GM12878 (cell line): Measurements from ENCODE around the gene CD248. TPM values are rescaled to one million over a fixed set of nuclear protein-coding genes. Genes with fewer than 3 reads are reported as not detected.

Experiments
- ATAC-seq: fragments of 200-7000 bp; cut with Tn5 transposase; 3 replicates; pipeline ENCODE4 v1.9.1; 2020; ENCODE audit warnings: mild to moderate bottlenecking, moderate library complexity
- BruUV-seq: library from RNA; stranded (reverse); fragments of 400-500 nt; replicated peaks from 2 replicates; lab custom pipeline; 2021; lab: Mats Ljungman, UMichigan
- CTCF ChIA-PET: fragments of 300-600 bp; sonication (Branson Sonifier 250); formaldehyde crosslinking; extraction: SDS; loops from one replicate; lab custom pipeline; 2021; ENCODE audit warnings: inconsistent platforms; lab: Yijun Ruan, JAX
- POLR2A ChIA-PET: fragments of 350-600 bp; formaldehyde crosslinking; extraction: SDS; loops from one replicate; lab custom pipeline; 2021; ENCODE audit warnings: inconsistent platforms; lab: Charles Lee
- RAD21 ChIA-PET: fragments of 300-600 bp; sonication (Branson Sonifier 250); formaldehyde crosslinking; loops from one replicate; lab custom pipeline; 2023; ENCODE audit warnings: antibody characterized with exemption; ENCODE audit not compliant: unreplicated experiment; lab: Charles Lee
- SMC1A ChIA-PET: fragments of 300-600 bp; sonication (Branson Sonifier 250); formaldehyde crosslinking; loops from one replicate; lab custom pipeline; 2023; ENCODE audit not compliant: unreplicated experiment, uncharacterized antibody; lab: Charles Lee
- DNase-seq: peaks from one replicate; pipeline ENCODE4 v3.0.0-alpha.2; 2011; ENCODE audit warnings: low read depth, low spot score
- FAIRE-seq: peaks from 3 replicates; lab custom pipeline; 2011; peaks lifted over from hg19 to GRCh38; lab: Jason Lieb, UNC
- H2AFZ ChIP-seq: 2 replicates; pipeline ENCODE4 v1.6.0; 2011; ENCODE audit warnings: low read depth, low read length, control low read depth; ENCODE audit not compliant: control insufficient read depth
- H3K27ac ChIP-seq: 2 replicates; pipeline ENCODE4 v1.5.1; 2011; ENCODE audit warnings: control low read depth; ENCODE audit not compliant: control insufficient read depth, insufficient read depth
- H3K27me3 ChIP-seq, 2 experiments: replicated peaks in 1 of 2; 2 replicates each; pipeline versions ENCODE4 v1.6.0 to v1.6.1; 2011; ENCODE audit warnings: low read length in 1 of 2; ENCODE audit not compliant: control insufficient read depth in 2 of 2, insufficient read depth in 2 of 2
- H3K36me3 ChIP-seq, 2 experiments: 2 replicates each; pipeline ENCODE4 v1.5.1; 2011; ENCODE audit warnings: low read length in 1 of 2; ENCODE audit not compliant: control insufficient read depth in 2 of 2, insufficient read depth in 2 of 2
- H3K4me1 ChIP-seq: 2 replicates; pipeline ENCODE4 v1.6.1; 2011; ENCODE audit warnings: mild to moderate bottlenecking, low read length, moderate library complexity, mixed read lengths; ENCODE audit not compliant: control insufficient read depth, insufficient read depth
- H3K4me2 ChIP-seq: 2 replicates; pipeline ENCODE4 v1.6.0; 2011; ENCODE audit warnings: control low read depth; ENCODE audit not compliant: control insufficient read depth, insufficient read depth
- H3K4me3 ChIP-seq: fragments of 200-600 bp; sonication (generic); 2 replicates; pipeline ENCODE4 v1.5.1; 2016
- H3K79me2 ChIP-seq: 2 replicates; pipeline ENCODE4 v1.6.0; 2011; ENCODE audit warnings: low read length; ENCODE audit not compliant: control insufficient read depth, insufficient read depth
- H3K9ac ChIP-seq: 2 replicates; pipeline ENCODE4 v1.8.0; 2011; ENCODE audit warnings: low read length, control low read depth, mixed read lengths; ENCODE audit not compliant: control insufficient read depth, insufficient read depth
- H3K9me3 ChIP-seq: replicated peaks from 3 replicates; pipeline ENCODE4 v1.5.1; 2011; ENCODE audit warnings: mild to moderate bottlenecking, low read length; ENCODE audit not compliant: control insufficient read depth, insufficient read depth
- H4K20me1 ChIP-seq: 2 replicates; pipeline ENCODE4 v1.6.0; 2011; ENCODE audit not compliant: control insufficient read depth, insufficient read depth
- CEBPZ ChIP-seq: fragments of 150-350 bp; IDR thresholded peaks from 2 replicates; pipeline ENCODE4 v1.6.1; 2016; ENCODE audit warnings: low read depth, low read length
- E2F4 ChIP-seq: IDR thresholded peaks from 2 replicates; pipeline ENCODE4 v1.6.1; 2012; ENCODE audit warnings: low read depth, low read length, improper control_type of control experiment
- FOS ChIP-seq: IDR thresholded peaks from 3 replicates; pipeline ENCODE4 v1.6.1; 2011; ENCODE audit warnings: borderline replicate concordance; ENCODE audit not compliant: insufficient read length; ENCODE audit errors: extremely low read depth
- IRF3 ChIP-seq: fragments of 450-650 bp; IDR thresholded peaks from 2 replicates; pipeline ENCODE4 v1.6.1; 2014; ENCODE audit warnings: mild to moderate bottlenecking
- IRF5 ChIP-seq: fragments of 450-650 bp; IDR thresholded peaks from 2 replicates; pipeline ENCODE4 v1.6.1; 2017; ENCODE audit warnings: borderline replicate concordance
- SMC3 ChIP-seq: IDR thresholded peaks from 2 replicates; pipeline ENCODE4 v1.6.1; 2011; ENCODE audit warnings: low read length, improper control_type of control experiment, borderline replicate concordance
- STAT1 ChIP-seq: fragments of 450-650 bp; conservative IDR thresholded peaks from 2 replicates; pipeline ENCODE4 v1.6.1; 2014; ENCODE audit warnings: antibody characterized with exemption, mild to moderate bottlenecking
- WGBS: methylation state at CpG from one replicate; pipeline ENCODE4 v1.1.6; 2016; ENCODE audit warnings: low lambda C conversion rate; ENCODE audit not compliant: insufficient replicate concordance, insufficient coverage; ENCODE audit errors: missing lambda C conversion rate; 5-methylcytosine and 5-hydroxymethylcytosine counted together
- in situ Hi-C: fragments of 300-500 bp; cut with MboI; formaldehyde crosslinking; loops from 9 replicates; pipeline ENCODE4 v1.14.3; 2018; ENCODE audit warnings: mixed read lengths
- intact Hi-C: fragments of 100-400 bp; cut with micrococcal nuclease; formaldehyde crosslinking; loops from one replicate; pipeline ENCODE4 v1.14.2; 2022; ENCODE audit not compliant: unreplicated experiment
- polyA plus RNA-seq, 11 experiments: library from polyadenylated mRNA; depleted of rRNA in 4 of 11; unstranded in 6 of 11; stranded (reverse) in 5 of 11; fragments of >200 nt; fragmentation: Nextera tagmentation in 4 of 11; fragmentation: Illumina TruSeq in 1 of 11; extraction: Ambion mirVana in 4 of 11; extraction: Trizol in 1 of 11; gene quantifications; 1 replicate in 1 of 11; 2 replicates in 10 of 11; pipeline versions ENCODE4 v1.2.1 to v1.2.3, GENCODE V29; 2011 to 2016; ENCODE audit warnings: inconsistent platforms in 2 of 11, missing spikeins in 2 of 11, low read depth in 1 of 11
- total RNA-seq, 4 experiments: library from RNA; depleted of rRNA in 3 of 4; stranded (reverse); fragments of >200 nt in 3 of 4; fragmentation: Illumina TruSeq in 1 of 4; extraction: Trizol in 1 of 4; gene quantifications; 2 replicates each; pipeline versions ENCODE4 v1.2.1 to v1.2.3, GENCODE V29; 2013 to 2021

CD248 gene
- total and polyA plus RNA-seq, 10 of the 15 experiments (the other 5 are each of a cell fraction or from before 2014, with no cell fraction given), result 0.10 to 0.21 (median 0.20) TPM; not detected in 7

- no peak for TF ChIP-seq IRF5
Observed at GRCh38 chr11:66327171-66328030, 10.6 kb upstream of the CD248 start (continued).

DNA sequence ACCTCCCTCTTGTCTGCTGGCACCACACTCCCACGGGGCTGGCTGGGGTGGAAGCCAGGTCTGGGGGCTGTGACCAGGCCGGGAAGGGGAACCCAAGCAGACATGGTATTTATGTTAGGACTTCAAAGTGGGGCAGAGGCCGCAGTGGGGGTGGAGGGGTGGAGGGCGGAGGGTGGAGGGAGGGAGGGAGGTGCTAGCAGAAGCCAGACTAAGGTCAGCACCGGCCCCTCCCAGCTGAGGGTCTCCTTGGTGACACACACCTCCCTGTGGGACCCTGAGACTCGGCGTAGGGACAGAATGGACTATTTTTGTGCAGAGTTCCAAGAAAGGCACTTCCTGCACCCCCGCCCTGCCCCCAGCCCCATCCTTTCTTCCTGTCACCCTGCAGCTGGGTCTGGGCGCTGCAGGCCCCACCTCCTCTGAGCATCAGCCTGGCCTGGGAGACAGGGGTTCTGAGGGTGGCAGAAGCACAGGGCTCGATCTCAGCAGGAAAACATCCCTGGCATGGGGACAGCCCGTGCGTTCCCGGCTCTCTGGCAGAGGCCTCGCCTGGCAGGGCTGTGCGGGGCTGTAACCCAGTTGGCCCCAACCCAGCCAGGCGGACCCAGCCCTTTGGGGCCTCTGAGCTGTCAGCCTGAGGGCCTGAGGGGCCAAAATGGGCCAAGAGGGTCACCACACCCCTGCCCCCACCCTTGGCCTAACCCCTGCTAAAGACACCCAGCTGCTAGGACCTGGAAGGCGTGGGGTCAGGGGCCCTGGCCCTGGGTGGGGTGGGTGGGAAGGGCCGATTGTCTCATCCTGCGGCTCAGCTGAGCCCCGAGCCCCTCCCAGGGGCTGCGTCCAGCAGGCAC lies 9.6 kb upstream of the CD248 start:
- 27% methylated on average over 20 of the region's 21 CpGs for WGBS
- intact Hi-C loops, result no loop called here
- RAD21 ChIA-PET, result interaction anchor here (1.0 kb wide), 2 partner anchors 13 to 15 kb away, joined by 3 to 4 read pairs; no protein-coding TSS in a partner anchor
- H3K79me2 ChIP-seq, result no peaks in the 10 kb centered on the region
- POLR2A ChIA-PET, result interaction anchor here (0.7 kb wide), 1 partner anchor 15 kb away, joined by 3 read pairs; no protein-coding TSS in a partner anchor
- H3K9ac ChIP-seq, result no peak overlapping the region
- in situ Hi-C loops, result no loop called here
- H3K36me3 ChIP-seq, result no peaks in the 10 kb centered on the region
- SMC1A ChIA-PET, result interaction anchor here (3.4 kb wide), 1 partner anchor 14 kb away, joined by 12 read pairs; no protein-coding TSS in a partner anchor
- no peak for FAIRE-seq
- H2AFZ ChIP-seq, result no peak overlapping the region
- no peak overlapping the region for H3K4me2 ChIP-seq
- peaks cover 10% of the 10 kb centered on the region; the same call in 1 of the 2 replicates for H3K4me1 ChIP-seq
- no peak overlapping the region for H3K27ac ChIP-seq
- no TSS peak for BruUV-seq
- no peak for DNase-seq
- no peaks in the 10 kb centered on the region for H4K20me1 ChIP-seq
- no peak overlapping the region for H3K4me3 ChIP-seq
- no peak for ATAC-seq
- no peaks in the 10 kb centered on the region; the same call in 2 of the 3 replicates for H3K9me3 ChIP-seq
- CTCF ChIA-PET, result interaction anchor here (1.5 to 3.8 kb wide), 2 partner anchors 9 to 14 kb away, joined by 6 to 34 read pairs; partner anchors contain the start of gene CD248
- no peaks in the 10 kb centered on the region; a peak in 1 of 4 replicates for H3K27me3 ChIP-seq
- TF ChIP-seq E2F4 (no peak), SMC3 (no peak), STAT1 (no peak), IRF3 (no peak), CEBPZ (no peak), FOS (no peak), IRF5 (no peak)
